GM12878 (cell line): Measurements from ENCODE around the gene UBE2E3.

ENCODE experiments used
- CTCF ChIP-seq, 3 experiments: IDR thresholded peaks in 2 of 3; conservative IDR thresholded peaks in 1 of 3; 2 replicates each; pipeline ENCODE4 v1.5.1; 2011; ENCODE audit warnings: low read depth in 3 of 3, low read length in 3 of 3, mild to moderate bottlenecking in 3 of 3, control low read depth in 2 of 3, moderate library complexity in 2 of 3, inconsistent platforms in 1 of 3, mixed read lengths in 1 of 3; ENCODE audit not compliant: control insufficient read depth in 2 of 3, insufficient read depth in 1 of 3; ENCODE audit errors: extremely low read depth in 1 of 3
- SUZ12 ChIP-seq: fragments of 200-600 bp; sonication (generic); IDR thresholded peaks from one replicate; pipeline ENCODE4 v1.6.1; 2018; ENCODE audit warnings: antibody characterized with exemption, mild to moderate bottlenecking; ENCODE audit not compliant: unreplicated experiment

- TF ChIP-seq CTCF (IDR thresholded peaks at IDR 0.05 in 2 of 3, conservative IDR thresholded peaks at IDR 0.05 in 1 of 3; ENCODE audit: control insufficient read depth in 2 of 3, extremely low read depth in 1 of 3, insufficient read depth in 1 of 3, low read depth in 3 of 3, low read length in 3 of 3) (no peak), SUZ12 (no peak)
These were observed 40.9 kb downstream of the UBE2E3 start for GRCh38 chr2:181021199-181021789.
